Renal pelvis (tissue), 4 donors: Measurements from ENCODE around the gene LARGE1. TPM values are rescaled to one million over a fixed set of nuclear protein-coding genes. Genes with fewer than 3 reads are reported as not detected.

Experiments
- DNase-seq: peaks from one replicate; pipeline ENCODE4 v3.0.0-alpha.2; 2013
- polyA plus RNA-seq, 3 donors: library from polyadenylated mRNA; unstranded; fragments of 120-200 nt; gene quantifications; one replicate each; pipeline ENCODE4 v1.2.1, GENCODE V29; 2013; ENCODE audit not compliant: insufficient read length in 3 of 3

Gene LARGE1
- polyA plus RNA-seq, 3 donors, result 27.6 to 31.2 (median 28.1) TPM

DNA sequence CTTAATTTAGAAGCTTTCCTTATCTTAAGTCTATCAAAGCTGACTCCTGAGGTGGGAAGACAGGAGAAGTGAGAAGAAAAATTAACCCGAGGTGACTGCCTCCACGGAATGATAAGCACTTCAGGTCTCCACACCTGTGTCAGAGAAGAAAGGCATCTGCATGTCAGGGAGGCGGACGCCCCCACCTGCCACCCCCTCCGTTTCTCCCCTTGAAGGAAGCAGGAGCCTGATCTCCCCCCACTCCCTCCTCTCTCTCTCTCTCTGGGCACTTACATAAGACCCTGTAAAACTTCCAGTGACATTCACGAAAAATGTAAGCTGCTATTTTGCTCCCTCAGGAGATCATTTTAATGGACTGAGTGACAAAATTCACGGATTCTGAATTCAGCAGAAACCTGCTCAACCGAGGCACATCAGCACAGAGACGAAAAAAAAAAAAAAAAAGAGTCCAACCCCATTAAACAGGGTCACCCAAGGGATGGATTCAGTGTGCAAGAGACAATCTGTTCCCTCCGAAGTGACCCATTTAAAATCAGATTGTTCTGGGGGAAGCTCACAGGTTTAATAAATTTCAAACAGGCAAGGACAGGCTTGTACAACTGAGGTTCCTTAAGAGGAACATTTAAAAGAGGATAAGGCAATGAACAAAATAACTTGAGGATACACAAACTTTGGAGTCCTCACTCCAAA lies 1.5 kb downstream of the LARGE1 start:
- no peak for DNase-seq

DNA sequence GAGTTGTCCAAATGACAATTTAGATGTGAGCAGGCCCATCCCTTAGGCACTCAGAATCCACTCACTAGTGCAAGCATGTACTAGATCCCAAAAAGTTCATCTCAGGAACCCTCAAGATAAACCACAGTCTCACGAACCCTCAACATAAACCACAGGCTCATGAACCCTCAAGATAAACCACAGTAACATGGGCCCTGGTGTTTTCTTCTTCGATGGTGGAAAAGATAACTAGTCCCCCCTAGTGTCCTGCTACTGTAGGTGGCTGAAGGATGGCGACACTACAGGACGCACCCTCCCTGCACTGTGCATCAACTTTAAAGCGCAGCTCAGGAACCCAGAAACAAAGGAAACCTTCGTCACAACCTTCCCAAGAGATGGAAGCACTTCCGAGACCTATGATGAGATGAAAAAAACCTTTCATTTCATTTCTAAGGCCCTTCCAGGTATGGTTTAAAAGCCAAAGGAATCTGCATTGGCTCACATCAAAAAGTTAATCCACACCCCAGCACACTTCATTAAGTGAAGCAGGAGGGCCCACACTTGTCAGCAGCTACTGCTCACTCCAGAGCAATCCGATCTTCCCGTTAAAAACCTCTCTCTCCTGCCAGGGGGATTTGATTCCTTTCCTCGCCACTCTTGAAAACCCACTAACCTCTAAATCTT lies 2.4 kb downstream of the LARGE1 start:
- DNase-seq, result no peak

DNA sequence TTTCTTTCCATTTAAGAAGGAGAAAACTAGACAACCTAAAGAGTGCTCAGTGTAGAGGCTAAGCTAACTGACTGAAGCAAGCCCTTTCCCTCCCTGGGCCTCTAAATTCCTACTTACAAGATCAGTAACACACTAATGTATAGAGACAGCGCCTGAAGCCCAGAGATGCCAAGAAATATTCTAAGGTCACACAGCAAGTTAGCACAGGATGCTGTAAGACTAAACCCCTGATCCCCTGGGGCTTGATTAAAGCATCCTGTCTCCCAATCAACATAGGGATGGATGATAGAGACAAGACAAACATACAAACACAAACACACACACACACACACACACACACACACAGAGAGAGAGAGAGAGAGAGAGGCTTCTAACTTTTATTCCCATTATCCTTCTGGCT lies 5.6 kb downstream of the LARGE1 start:
- DNase-seq, result no peak

DNA sequence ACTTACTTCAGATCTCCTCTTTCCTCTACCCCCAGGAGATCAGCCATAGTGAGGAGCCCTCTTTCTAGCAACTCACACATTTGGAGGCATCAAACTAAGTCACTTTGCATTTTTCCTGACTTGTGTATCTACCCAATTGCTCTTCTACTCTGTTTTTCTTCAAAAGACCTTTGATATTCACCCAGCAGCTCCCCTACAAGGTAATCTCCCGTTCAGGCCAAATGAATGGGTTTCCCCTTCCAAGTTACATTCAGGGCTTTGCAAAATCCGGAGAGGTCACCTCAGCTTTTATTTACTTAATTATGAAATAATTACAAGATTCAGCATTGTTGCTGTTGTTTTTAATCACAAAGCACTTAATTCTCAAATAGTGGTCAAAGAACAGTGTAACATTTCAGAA lies 6.1 kb downstream of the LARGE1 start:
- DNase-seq, result no peak

DNA sequence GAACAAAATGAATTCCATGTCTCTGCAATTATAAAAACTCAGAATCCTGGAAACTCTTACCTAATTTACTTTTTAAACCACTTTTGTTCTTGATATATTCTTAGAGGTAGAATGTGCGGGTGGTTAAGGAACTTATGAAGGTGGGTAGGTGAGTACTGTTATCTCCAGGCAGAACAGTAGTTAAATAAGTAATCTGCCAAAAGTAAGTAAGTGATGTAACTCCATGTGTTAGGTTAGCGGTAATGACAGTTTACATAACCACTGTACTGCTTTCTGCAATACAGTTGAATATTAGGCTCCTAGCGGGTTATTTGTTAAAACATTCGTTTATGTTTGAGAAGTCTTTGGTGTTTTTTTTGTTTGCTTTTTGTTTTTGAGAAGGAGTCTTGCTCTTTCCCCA lies 7.1 kb downstream of the LARGE1 start:
- no peak for DNase-seq

DNA sequence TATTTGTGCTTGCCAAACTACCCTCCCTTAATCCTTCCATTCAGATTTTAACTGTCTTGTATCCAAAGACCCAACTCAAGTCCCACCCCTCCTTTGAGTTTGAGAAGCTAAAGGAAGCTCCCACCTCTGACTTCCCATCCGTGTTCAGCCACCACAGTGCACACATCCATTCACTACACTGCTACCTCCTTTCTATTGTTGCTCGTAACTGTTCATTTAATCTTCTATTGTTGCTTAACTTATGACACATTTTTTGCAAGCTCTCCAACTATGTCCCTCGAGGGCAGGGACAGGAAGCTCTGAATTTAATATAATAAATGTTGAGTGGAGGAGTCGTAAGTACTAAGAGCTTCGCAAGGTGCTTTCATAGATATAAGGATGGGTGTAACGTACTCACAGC lies 10.4 kb downstream of the LARGE1 start:
- no peak for DNase-seq

DNA sequence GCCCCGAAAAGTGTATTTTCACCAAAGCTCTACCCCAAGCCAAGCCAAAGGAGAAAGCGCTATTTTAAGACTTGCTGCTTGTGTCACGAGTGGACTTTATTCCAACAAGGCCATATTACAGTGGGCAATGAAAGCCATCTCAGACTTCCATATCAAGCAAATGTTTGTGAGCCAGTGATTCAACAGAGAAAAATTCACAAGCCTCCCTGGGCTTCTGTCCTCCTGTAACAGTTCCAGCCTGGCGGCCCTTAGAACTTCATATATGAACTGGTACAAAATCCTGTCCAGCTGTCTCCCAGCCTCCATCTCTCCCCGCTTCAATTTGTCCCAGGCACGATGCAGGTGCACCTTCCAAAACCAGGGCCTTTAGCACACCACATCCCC lies 11.2 kb downstream of the LARGE1 start:
- no peak for DNase-seq

DNA sequence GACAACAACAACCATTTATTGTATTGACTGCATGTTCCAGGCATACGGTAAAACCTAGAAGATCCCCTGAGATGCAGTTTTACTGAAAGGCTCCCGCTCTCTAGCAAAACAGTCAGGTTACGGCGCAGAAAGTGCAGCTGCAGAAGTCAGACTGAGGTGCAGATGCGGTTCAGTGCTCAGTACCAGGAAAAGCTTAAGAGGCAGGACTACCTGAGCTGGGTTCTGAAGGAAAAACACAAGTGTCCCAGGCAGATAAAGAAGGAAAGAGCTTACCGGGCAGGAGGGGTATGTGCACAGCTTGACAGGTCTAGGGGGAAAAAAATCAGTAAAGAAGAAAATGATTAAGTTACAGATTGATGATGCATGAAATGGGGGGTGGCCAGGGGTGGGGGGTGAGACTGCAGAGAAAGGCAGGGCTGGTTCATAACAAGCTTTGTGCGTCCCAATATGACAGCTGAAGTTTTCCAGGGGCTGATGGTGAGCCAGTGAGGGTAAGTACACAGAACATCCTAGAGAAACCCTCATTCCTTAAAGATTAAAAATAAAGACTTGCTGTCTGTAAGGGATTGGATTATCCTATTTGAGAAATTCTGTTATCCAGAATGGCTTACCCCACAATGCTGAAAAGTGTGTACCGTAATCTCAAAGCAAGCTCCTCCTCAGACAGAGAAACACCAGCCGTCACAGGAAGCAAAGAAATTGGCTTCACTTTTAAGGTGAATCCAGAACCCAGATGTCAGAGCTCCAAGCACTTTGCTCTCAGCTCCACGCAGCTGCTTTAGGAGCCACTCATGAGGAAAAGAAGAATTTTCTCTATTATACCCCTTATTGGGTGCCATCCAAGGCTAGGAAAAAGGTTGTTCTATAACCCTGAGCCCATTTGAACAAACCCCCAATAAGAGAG lies 11.9 kb downstream of the LARGE1 start:
- DNase-seq, result no peak

DNA sequence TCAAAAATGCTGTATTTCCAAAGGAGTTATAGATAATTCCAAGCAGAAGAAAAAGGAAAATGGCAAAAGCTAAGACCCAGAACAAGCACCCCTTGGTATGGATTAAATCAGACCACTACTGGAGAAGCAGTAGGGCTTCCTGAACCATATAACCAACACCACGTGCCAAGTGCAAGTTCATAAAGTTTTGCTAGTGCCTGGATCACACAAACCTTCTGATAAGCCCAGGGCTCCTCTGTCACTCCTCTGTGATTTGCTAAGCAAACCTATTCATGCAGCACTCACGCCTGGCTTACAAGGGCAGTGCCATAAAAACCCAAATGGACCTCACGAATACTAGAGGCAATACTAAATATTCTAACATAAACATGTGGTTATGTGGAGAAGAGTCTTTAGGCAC lies 13.3 kb downstream of the LARGE1 start:
- no peak for DNase-seq

DNA sequence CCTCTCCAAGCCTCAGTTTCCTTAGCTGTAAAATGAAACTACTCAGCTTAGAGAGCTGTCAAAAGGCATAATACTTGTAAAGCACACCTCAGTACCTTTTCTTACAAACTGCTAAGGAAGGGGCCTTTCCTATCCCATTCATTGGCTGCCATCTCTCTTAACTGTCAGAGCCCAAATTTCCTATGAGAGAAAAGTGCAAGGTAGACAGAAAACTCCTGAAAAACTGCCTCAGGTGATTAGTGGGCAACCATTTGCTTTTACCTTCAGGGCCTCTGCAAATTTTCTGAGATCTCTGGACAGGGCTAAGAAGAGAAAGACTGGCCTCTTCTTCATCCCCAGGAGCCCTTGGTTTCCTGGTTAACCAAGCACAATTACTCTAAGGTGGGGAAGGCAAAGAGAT lies 13.8 kb downstream of the LARGE1 start:
- DNase-seq, result no peak

DNA sequence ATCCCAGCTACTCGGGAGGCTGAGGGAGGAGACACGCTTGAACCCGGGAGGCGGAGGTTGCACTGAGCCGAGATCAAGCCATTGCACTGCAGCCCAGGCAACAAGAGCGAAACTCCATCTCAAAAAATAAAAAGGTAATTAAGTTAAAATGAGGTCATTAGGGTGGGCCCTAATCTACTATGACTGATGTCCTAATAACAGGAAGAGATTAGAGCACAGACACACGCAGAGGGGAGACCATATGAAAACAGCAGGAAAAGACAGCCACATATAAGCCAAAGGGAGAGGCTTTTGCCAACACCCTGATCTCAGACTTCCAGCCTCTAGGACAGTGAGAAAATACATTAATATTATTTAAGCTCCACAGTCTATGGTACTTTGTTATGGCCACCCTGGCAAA lies 17.3 kb downstream of the LARGE1 start:
- DNase-seq, result no peak

DNA sequence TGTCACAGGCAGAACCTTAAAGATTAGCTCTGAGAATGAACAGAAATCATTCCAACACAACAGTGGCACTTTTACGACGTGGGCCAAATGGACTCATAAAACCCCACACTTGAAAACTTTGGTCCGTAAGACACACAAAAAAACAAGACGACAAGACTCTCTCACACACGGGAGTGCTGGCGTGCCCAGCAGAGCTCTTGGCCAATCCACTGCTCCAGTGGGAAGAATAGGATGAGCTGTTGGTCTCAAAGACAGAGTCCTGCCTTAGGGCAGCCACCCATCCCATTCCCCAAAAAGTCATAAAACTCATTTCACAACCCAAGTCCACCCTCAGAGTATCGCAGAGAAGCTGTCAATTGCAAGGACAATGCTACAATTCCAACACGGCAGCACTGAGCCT lies 18.2 kb downstream of the LARGE1 start:
- DNase-seq, result no peak

DNA sequence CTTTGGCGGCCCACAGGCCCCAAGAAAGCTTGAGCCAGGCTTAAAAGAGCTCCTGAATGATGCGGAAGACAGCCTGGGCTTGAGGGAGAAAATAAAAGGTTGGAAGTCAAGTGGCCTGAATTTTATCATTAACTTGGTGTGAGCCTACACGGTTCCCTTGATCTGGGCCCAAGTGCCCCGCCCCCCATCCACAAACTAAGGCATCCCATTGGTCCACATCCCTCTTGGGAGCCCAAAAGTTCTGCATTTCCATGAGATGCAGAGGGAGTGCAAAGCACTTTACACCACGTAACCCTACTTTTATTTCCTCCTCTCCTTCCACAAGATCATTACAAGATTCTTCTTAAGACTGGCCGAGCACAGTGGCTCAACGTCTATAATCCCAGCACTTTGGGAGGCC lies 22.2 kb downstream of the LARGE1 start:
- DNase-seq, result no peak

DNA sequence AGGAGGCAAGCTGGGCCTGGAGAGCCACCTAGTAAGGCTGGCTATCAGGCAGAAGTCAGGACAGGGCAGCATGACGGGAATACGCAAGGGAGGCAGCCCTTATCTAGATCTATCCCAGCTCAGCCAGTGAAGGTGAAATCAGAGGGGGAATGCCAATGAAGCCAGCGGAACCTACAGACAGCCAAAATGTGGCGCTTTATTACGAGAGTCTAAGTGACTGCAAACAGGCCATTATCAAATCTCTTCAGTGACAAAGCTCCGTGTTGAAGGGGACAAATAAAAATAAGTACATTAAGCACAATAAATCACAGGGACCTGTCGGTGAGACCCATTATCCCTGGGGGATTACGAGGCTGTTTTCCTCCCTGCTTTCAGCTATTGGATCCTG lies 22.8 kb downstream of the LARGE1 start:
- no peak for DNase-seq

DNA sequence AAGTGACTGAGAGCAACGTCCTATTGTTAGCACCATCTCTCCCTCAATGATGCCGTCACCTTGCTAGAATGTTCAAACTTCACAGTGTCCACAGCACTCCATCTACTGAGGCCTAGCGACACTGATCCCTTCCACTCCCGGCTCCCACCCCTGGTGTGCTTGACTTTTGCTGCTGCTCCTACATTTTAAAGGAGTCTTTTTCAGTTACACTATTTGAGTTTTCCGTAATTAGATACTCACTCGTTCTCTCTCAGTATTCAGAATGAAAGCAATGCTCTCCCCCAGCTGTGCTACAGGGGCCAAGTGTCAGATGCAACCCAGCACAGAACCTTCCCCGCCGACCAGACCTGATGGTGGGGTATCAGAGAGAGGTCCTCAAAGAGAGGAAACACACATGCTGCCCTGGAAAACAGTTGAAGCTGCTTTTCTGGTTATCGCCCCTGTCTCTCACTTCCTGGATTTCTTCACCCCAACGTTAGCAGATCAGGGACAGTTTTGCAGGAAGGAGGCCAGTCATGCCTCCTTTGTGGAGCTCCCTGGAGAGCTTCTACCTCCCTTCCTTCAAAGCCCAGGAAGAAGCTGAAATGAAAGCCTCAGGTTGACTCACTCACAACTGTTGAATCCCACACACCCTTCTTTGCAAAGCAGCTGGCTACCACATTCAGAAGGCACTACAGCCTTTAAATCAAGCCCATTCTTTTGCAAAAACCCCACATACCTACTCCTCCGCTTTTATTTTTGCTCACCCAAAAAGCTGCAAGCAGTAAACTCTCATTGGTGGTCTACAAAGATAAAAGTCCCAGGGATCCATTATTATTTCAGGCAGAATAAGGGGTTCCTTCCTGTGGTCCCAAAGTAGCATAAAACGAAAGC lies 23.5 kb downstream of the LARGE1 start:
- no peak for DNase-seq

DNA sequence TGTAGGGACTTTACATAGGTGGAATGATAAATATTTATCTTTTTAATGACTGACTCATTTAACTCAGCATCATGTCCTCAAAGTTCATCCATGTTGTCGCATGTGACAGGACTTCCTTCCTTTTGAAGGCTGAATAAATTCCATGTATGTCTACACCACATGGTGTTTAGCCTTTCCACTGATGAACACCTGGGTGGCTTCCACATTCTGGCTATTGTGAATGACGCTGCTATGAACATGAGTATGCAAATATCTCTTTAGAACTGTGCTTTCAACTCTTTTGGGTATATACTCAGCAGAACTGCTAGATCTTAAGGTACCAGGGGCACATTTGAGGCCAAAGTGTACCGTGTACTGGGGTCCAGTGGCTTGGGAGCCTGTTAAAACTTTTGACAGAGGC lies 24.1 kb downstream of the LARGE1 start:
- DNase-seq, result no peak

DNA sequence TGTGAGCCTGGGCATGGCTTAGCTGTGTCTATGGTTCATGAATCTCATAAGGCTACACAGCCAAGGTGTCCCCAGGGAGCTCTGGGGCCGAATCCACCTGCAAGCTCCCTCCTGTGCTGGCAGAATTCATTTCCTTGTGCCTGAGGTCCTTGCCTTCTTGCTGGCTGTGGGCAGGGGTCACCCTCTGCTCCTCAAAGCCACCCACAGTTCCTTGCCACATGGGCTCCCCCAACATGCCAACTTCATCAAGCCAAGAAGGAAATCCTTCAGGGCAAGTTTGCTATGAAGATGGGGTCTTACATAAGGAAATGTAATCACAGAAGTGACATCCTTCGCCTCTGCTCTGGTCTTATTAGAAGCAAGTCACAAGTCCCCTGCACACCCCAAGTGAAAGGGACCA lies 24.8 kb downstream of the LARGE1 start:
- no peak for DNase-seq

DNA sequence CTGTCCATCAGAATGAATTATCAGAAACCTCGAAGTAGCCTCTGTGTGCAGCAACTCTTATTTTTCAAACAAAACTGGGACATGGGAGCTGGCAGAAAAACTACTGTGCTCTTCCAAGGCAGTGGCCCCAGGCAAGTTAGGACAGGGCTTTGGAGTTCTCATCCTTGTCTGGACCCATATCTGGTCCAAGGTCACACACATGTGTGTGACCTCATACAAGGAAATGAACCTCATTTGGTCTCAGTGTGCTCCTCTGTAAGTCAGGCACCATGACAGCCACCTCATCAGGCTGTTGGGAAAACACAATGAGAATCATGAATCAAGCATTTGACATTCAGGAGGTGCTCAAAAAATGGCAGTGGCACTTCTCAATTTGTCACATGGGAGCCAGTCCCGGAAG lies 25.8 kb downstream of the LARGE1 start:
- DNase-seq, result no peak

DNA sequence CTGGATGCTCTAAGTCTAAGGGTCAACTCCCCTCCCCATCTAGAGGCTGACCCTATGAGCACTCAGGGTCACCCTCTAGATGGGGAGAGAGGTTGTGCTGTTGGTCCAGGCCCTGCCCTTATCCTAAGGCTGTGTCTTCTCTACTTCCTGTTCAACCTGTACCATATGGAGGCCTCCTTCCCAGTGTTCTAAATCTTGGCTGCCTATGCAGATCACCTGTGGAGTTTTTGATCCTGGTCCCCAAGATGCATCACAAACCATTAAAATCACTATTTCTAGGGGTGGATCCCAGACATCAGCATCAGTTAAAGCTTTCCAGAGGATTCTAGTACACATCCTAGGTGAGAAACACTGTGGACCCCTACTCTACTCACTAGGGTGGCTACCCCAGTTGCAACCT lies 26.2 kb downstream of the LARGE1 start:
- no peak for DNase-seq

DNA sequence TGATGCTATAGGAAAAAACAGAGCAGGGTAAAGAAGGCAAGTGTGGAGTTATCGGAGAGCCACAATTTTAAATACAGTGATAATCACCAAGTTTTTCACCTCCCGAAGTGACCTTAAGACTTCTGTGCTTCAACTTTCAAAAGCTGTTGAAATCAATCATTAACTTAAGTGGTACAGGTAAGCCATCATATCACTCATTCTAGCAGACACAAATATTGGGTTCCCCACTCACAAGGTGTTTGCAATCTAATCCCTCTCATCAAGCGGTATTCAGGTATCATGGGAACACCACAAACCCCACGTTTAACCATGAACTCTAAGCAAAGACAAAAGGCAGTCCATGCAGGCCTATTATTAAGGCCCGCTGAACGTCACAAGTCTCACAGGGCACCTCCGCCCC lies 26.8 kb downstream of the LARGE1 start:
- no peak for DNase-seq

DNA sequence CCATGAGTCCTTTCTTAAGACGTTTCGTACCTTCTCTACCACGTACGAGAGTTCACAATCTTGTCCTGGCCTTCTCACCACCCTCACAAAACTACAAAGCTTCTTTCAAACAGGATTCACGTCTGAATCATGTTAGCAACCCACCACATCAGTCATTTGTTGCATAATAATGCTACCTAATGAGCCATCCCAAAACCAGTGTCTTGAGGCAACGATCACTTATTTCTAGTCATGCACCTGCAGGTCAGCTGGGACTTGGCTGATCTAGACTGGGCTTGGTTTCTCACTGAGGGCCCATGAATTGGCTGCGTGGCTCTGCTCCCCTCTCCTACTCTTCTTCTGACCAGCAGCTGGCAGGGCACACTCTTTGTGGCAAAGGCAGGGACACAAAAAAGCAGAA lies 28.3 kb downstream of the LARGE1 start:
- no peak for DNase-seq

DNA sequence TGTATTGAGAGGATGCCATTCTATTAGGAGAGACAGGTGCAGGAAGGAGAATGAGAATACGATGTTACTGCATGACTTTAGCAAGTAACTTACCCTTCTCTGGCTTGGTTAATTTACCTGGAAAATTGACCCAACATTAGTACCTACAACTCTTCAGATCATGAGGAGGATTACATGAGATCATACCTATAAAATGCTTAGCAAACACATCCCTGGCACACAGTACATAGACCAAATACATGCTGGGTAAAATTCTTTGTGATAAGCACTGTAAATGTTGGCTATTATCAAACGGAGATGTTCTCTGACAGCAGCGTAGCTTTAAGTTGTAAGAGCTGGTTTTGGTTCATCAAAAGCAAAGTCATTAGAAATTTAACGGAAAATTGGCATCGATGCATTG lies 28.8 kb downstream of the LARGE1 start:
- DNase-seq, result no peak
